HuH-7.5 (cell line): ENCODE results near the gene ELOVL7.
"Not testable (repeated sequence)": the region's sequence is repeated elsewhere in the genome, so short reads cannot be mapped to it uniquely, and the experiment has no call there.

Experiments used
- DNase-seq: peaks from one replicate; pipeline ENCODE4 v3.0.0; 2011; ENCODE audit warnings: low spot score

Gene ELOVL7

DNA sequence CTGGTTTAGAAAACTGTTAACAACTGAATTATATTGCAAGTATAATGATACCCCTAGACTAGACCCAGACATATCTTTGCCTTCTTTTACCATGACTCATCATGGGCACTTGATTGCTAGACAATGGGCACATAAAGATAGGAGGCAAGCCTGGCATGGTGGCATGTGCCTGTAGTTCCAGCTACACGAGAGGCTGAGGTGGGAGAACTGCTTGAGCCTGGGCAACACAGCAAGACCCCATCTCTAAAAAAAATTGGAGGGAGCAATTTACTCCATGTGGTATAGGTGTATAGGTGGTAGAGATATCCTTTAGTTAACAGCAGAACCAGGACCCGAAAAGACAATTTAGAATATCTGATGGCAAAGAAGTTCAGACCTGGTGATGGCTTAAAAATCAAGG, 51.6 kb downstream of the ELOVL7 start:
- DNase-seq: no peak

DNA sequence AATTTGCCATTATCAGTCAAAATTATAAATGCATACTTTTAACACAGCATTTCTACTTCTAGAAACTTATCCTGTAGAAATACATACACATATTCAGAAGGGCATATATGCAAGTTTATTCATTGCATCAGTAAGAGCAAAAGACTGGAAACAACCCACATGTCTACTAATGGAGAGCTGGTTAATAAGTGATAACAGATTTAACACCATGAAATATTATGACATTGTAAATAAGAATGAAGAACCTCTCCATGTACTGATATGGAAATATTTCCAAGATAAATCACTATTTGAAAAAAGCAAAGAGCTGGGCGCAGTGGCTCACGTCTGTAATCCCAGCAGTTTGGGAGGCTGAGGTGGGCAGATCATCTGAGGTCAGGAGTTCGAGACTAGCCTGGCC, 54.5 kb downstream of the ELOVL7 start:
- no peak for DNase-seq

DNA sequence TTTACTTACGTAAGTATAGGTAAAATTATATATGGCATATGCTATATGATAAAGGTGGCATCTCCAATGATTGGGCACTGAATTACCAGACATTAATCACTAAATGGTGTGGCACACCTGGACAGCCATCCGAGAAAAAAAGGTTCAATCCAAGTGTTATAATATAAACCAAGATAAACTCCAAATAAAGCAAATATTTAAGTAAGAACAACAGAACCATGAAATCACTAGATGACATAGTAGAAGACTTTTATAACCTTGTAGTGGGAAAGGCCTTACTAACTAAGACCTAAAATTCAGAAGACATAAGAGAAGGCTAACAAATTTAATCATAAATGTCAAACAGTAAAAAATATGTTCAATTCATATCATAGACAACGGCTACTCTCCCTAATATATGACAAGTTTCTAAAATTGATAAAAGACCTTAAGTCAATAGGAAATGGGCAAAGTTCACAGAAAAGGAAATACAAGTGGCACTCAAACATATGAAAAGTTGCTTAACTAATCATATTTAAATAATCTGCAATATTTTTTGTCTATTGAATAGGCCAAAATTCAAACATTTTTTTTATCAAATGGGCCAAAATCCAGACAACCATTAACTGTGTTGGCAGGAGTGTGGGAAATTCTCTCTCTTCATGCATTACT, 55.1 kb downstream of the ELOVL7 start:
- no peak for DNase-seq

DNA sequence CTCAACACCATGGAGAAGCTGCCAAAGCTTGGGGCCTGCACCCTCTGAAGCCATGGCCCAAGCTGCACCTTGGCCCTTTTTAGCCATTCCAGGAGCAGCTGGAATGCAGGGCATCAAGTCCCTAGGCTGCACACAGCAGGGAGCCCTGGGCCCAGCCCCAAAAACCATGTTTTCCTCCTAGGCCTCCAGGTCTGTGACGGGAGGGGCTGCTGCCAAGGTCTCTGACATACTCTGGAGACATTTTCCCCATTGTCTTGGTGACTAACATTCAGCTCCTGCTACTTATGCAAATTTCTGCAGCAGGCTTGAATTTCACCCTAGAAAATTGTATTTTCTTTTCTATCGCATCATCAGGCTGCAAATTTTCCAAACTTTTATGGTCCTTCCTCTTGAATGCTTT, 64.6 kb downstream of the ELOVL7 start:
- DNase-seq: no peak

DNA sequence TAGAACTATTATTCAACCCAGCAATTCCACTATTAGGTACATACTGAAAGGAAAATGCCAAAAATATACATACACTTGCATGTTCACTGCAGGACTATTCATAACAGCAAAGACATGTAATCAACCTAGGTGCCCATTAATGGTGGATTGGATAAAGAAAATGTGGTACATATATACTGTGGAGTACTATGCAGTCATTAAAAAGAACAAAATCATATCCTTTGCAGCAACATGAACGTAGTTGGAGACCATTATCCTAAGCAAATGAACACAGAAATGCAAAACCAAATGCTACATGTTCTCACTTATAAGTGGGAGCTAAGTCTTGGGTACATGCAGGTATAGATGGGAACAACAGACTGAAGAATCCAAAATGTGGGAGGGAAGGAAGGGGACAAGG, 67.7 kb downstream of the ELOVL7 start:
- DNase-seq: no peak

DNA sequence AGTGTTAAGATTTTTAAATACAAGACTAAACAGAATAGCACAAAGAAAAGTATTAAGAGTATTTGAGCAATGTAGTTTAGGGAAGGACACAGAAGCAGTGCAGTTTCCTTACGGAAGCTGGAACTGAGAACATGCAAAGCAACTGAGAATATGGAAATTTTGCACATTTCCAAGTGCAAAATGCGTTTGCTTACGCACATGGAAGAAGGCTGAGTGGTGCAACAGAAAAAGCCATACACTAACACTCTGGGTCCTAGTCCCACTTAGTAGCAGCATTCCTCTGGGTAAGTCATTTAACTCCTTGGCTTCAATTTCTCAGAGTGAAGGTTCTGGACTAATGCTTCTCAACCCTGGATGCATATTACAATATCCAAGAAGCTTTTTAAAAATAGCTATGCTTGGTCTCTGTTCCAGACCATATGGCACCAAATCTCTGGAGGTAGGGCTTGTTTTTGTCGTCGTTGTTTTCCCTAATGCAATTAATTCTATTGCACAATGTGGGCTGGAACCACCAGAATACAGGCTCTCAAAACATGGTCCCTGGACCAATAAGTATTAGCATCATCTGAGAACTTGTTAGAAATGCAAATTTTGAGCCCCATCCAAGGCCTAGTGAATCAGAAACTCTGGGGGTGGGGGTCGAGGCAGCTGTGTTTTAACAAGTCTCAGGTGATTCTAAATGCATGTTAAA, 78.9 kb downstream of the ELOVL7 start:
- DNase-seq: no peak

DNA sequence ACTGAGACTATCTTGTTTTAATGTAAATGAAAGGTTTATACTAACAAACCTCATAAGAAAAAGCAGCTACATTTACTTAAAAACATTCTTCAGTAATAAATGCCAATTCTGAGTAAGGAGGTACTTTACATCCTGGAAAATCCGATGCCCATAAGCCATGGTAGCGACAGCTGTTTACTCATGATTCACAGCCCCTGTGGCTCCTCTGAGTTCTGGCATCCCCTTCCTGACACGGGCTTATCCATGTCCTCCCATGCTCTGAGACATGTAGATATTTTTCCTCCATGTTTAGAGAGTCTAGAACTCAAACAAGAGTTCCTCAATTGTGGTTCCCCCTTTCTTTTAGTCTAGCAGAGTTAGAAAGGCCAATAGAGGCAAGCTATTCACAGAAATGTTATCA, 81.0 kb downstream of the ELOVL7 start:
- DNase-seq: no peak

DNA sequence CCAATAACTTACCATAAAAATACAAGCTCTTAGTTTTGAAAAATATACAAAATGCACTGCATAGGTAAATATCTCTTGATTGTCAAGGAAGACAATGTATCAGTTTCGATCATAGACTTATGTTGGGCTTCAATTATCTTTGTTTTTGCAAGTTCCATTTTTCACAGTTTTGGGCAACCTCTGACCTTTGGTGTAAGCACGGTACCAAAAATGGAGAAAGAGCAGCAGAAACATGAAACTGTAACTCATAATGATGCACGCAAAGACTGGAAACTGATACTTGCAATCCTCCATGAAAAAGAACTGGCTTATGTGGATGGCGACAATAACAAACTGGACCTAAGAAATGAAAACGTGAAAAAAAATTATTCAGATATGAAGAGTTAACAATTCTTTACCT, 89.6 kb downstream of the ELOVL7 start:
- no peak for DNase-seq

DNA sequence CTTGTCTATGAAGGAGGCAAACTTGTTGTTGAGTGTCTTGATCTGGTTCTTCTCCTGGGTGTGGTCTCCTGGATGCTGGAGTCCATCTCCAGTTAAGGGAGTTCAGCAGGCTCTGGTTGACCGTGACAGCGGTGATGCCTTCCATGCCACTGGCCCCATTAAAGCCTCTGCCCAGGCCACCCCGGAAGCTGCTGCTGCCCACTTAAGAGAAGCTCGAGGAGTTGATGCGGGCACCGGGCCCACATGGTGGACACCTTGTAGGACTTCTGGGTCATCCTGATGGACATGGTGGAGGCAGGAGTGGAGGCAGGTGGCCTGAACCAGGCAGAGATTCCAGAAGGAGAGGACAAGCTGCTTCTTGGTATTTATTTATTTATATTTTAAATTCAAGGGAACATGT, 99.4 kb downstream of the ELOVL7 start:
- no peak for DNase-seq

DNA sequence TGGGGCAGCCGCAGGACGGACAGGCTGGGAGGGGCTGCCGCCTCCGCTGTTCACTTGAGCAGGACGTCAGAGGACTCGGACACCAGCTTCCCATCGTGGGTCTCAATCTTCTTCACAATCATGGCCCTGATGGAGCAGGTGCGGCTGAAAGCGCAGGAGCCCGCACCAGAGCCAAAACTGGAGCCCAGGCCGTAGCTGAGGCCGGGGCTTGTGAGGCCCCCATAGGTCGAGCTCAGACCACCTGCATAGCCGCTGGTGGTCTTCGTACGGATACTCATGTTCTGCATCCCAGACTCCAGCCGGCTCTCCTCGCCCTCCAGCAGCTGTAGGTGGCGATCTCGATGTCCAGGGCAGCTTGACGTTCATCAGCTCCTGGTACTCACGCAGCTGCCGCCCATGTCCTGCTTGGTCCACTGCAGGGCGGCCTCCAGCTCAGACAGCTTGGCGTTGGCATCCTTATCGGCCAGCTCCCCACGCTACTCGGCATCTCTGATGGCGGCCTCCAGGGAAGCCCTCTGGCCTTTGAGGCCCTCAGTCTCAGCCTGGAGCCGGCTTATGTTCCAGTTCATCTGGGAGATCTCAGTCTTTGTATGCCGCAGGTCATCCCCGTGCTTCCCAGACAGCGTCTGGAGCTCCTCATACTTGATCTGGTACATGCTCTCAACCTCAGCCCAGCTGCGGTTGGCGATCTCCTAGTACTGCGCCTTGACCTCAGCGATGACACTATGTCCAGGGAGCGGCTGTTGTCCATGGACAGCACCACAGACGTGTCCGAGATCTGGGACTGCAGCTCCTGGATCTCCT, 100.4 kb downstream of the ELOVL7 start:
- DNase-seq: no peak

DNA sequence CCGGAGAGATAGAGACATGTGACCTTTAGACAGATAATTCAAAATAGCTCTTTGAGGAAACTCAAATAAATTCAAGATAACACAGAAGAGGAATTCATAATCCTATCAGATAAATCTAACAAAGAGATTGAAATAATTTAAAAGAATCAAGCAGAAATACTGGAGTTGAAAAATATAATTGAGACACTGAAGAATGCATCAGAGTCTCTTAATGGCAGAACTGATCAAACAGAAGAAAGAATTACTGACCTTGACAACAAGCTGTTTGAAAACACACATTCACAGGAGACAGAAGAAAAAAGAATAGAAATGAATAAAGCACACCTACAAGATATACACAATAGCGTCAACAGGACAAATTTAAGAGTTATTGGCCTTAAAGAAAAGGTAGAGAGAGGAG, 103.7 kb downstream of the ELOVL7 start:
- DNase-seq: no peak

DNA sequence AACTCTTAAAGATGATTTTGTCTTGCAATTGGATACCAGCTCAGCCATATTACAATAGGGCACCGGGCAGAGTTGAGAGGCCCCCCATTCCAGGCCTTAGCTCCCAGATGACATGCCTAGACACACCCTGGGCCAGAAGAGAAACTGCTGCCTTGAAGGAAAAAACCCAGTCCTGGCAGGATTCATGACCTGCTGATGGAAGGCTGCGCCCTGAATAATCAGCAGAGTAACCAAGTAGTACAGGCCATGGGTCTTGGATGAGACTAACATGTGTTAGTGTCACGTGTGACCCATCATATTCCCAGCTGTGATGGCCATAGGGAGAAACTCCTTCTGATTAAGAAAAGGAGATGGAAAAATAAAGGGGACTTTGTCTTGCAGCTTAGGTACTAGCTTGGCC, 105.1 kb downstream of the ELOVL7 start:
- no peak for DNase-seq

DNA sequence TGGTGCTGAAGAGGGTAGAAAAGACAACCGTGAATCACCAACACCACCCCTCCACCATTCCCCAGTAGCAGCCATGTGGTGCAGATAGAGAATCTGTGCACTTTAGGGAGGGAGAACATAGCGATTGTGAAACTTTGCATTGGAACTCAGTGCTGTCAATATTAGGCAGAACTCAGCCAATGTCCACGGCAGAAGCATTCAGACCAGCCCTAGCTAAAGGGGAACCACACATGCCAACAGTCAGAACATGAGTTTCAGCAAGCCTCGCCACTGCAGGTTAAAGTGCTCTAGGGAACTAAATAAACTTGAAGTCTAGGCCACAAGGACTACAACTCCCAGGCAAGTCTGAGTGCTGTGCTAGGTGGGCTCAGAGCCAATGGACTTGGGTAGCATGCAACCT, 105.6 kb downstream of the ELOVL7 start:
- DNase-seq: no peak

DNA sequence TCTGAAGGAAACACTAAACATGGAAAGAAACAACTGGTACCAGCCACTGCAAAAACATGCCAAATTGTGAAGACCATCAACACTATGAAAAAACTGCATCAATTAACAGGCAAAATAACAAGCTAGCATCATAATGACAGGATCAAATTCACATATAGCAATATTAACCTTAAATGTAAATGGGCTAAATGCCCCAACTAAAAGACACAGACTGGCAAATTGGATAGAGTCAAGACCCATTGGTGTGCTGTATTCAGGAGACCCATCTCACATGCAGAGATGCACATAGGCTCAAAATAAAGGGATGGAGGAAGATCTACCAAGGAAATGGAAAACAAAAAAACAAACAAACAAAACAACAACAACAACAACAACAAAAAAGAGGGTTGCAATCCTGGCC, 113.2 kb downstream of the ELOVL7 start:
- not testable (repeated sequence) for DNase-seq

DNA sequence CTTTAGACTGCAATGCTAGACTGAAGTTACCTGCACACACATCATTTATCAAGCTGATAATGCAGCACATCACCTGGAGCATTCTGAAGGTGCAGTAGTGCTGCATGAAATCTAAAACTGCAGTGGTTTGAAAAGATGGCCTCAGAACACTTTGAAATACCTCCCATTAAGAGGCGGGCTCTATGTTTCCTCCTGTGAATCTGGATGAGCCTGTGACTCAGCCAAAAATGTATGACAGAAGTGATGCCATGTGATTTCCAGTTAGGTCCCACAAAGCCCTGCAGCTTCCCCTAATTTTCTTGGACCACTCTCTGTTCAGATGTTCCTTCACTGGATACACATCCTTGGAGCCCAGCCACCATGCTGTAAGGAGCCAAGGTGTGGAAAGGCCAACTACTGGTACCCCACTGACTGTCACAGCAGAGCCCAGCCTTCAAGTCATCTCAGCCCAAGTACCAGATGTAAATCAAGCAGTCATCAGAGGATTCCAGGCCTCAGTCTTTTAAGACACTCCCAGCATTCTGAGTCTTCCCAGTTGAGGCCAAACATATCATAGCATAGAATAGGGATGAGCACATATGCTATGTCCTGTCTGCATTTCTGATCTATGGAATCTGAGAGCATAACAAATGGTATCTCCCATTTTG, 116.9 kb downstream of the ELOVL7 start:
- no peak for DNase-seq

DNA sequence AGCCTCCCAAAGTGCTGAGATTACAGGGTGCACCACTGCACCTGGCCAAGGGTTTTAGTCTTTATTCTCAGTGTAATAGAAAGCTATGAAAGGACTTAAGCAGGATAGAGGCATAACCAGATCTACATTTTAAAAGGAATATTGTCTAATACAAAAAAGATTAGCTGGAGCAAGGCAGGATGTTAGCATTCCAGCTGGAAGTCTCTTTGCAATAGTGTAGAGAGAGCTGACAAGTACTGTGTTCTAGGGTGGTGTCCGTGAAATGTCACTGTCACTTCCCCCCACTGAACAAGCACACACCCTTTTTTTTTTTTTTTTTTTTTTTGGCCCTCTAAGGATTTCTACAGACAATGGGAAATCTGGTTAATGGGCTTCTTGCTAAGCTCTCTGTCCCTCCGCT, 119.9 kb downstream of the ELOVL7 start:
- DNase-seq: no peak

DNA sequence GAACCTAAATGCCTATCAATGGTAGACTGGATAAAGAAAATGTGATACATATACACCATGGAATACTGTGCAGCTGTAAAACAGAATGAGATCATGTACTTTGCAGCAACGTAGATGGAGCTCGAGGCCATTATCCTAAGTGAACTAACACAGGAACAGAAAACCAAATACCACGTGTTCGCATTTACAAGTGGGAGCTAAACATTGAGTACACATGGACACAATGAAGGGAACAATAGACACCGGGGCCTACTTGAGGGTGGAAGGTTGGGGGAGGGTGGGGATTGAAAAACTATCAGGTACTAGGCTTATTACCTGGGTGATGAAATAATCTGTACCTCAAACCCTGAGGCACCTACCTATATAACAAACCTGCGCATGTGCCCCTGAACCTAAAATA, 121.7 kb downstream of the ELOVL7 start:
- DNase-seq: no peak

DNA sequence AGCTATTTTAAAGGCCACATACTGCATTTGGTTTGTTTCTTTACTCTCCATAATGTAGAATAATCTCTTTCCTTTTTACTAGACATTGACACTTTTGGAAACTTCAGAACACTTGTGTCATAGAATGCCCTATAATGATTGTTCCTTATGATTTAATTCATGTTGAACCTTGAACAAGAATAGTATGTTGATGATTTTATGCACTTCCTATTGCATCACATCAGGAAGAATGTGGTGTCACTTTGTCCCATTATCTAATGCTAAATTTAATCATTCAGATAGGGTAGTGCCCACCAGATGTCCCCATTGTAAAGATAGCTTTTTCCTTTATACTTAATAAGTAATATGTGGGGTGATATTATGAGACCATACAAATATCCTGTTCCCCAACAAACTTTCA, 124.7 kb downstream of the ELOVL7 start:
- no peak for DNase-seq

DNA sequence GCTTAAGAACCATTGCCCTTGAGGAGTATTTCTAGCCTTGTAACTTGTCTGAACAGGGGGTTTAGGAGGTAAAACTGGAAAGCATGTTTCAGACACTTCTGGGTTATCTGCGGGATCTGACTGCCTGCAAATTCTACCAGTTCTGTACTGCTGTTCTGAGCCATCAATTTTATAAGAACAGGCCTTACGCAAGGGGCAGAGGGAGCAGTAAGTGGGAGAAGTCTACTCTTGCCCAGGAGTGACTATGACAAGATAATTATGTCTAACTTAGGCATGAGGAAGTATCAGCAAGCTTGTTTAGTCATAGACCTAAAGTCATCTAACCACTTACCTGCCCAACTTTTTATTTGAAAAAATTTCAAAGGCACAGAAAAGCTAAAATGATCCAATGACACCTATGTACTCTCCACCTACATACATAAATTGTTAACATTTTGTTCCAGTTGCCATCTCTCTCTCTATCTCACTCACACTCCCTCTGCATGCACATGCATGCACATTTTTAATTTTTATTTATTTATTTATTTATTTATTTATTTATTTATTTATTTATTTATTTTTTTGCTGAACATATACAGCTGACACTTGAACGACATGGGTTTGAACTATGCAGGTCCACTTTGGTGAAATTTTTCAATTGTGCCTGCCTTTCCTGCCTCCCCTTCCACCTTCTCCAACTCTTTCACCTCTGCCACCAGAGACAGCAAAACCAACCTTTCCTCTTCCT, 125.7 kb downstream of the ELOVL7 start:
- no peak for DNase-seq

DNA sequence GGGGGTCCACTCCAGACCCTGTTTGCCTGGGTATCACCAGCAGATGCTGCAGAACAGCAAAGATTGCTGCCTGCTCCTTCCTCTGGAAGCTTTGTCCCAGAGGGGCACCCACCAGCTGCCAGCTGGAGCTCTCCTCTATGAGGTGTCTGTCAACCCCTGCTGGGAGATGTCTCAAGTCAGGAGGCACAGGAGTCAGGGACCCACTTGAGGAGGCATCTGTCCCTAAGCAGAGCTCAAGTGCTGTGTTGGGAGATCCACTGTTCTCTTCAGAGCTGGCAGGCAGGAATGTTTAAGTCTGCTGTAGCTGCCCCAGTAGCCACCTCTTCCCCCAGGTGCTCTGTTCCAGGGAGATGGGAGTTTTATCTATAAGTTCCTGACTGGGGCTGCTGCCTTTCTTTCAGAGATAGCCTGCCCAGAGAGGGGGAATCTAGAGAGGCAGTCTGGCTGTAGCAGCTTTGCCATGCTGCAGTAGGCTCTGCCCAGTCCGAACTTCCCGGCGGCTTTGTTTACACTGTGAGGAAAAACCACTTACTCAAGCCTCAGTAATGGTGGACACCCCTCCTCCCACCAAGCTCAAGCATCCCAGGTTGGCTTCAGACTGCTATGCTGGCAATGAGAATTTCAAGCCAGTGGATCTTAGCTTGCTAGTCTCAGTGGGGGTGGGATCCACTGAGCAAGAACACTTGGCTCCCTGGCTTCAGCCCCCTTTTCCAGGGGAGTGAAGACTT, 128.7 kb downstream of the ELOVL7 start:
- DNase-seq: not testable (repeated sequence)

DNA sequence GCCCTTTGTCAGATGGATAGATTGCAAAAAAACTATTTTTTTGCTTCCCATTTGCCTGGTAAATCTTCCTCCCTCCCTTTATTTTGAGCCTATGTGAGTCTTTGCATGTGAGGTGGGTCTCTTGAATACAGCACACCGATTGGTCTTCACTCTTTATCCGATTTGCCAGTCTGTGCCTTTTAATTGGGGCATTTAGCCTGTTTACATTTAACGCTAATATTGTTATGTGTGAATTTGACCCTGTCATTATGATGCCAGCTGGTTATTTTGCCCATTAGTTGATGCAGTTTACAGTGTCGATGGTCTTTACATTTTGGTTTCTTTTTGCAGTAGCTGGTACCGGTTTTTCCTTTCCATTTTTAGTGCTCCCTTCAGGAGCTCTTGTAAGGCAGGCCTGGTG, 131.1 kb downstream of the ELOVL7 start:
- no peak for DNase-seq
